OCI-LY3 (cell line): Measurements from ENCODE around the gene TMED8.

ENCODE experiments used
- H2AFZ ChIP-seq: fragments of 200-600, 300-600 bp; shearing (Covaris generic); 2 replicates; pipeline ENCODE4 v1.6.0; 2014; ENCODE audit warnings: antibody characterized with exemption, low read depth, low read length
- H3K27ac ChIP-seq: fragments of 200-600, 300-600 bp; sonication (generic); 2 replicates; pipeline ENCODE4 v1.5.1; 2014; ENCODE audit warnings: mild to moderate bottlenecking, low read length, moderate library complexity, mixed read lengths
- H3K27me3 ChIP-seq: fragments of 200-600, 300-600 bp; sonication (generic); 2 replicates; pipeline ENCODE4 v1.6.1; 2014; ENCODE audit warnings: low read depth, low read length, mixed read lengths
- H3K36me3 ChIP-seq: fragments of 200-600, 300-600 bp; sonication (generic); replicated peaks from 2 replicates; pipeline ENCODE3; 2014; ENCODE audit warnings: low read depth, low read length, mixed read lengths
- H3K4me1 ChIP-seq: fragments of 300-600, 200-600 bp; sonication (generic); 2 replicates; pipeline ENCODE4 v1.6.1; 2014; ENCODE audit warnings: low read length, mixed read lengths
- H3K4me2 ChIP-seq: fragments of 200-600, 300-600 bp; sonication (generic); 2 replicates; pipeline ENCODE4 v1.6.1; 2014; ENCODE audit warnings: low read length, mixed read lengths
- H3K4me3 ChIP-seq: fragments of 300-600, 200-600 bp; sonication (generic); 2 replicates; pipeline ENCODE4 v1.5.1; 2014; ENCODE audit warnings: antibody characterized with exemption, mild to moderate bottlenecking, low read length, moderate library complexity
- H3K79me2 ChIP-seq: fragments of 300-600, 200-600 bp; shearing (Covaris generic); 2 replicates; pipeline ENCODE4 v1.6.1; 2014; ENCODE audit warnings: mild to moderate bottlenecking, low read length, mixed read lengths
- H3K9ac ChIP-seq: fragments of 300-600, 200-600 bp; shearing (Covaris generic); 2 replicates; pipeline ENCODE4 v1.6.0; 2014; ENCODE audit warnings: mild to moderate bottlenecking, low read length, moderate library complexity
- H3K9me3 ChIP-seq: fragments of 200-600, 300-600 bp; shearing (Covaris generic); 2 replicates; pipeline ENCODE4 v1.6.1; 2014; ENCODE audit warnings: low read length, mixed read lengths; ENCODE audit not compliant: insufficient read depth
- H4K20me1 ChIP-seq: fragments of 200-600, 300-600 bp; sonication (generic); 2 replicates; pipeline ENCODE4 v1.6.1; 2016; ENCODE audit warnings: low read length, mixed read lengths; ENCODE audit not compliant: insufficient read depth
- CTCF ChIP-seq: fragments of 200-600, 300-600 bp; sonication (generic); IDR thresholded peaks from 2 replicates; pipeline ENCODE4 v1.5.1; 2014; ENCODE audit warnings: antibody characterized with exemption, low read length, low read depth
- EZH2phosphoT487 ChIP-seq: fragments of 200-600 bp; shearing (Covaris generic); IDR thresholded peaks from 2 replicates; pipeline ENCODE4 v1.6.1; 2018; ENCODE audit warnings: antibody characterized with exemption, mixed run types, low read depth

The TMED8 gene

GRCh38 chr14:77364146-77364545 is 12.7 kb downstream of the TMED8 start:
- no peak overlapping the region for H3K9ac ChIP-seq
- no peaks in the 10 kb centered on the region for H3K9me3 ChIP-seq
- H4K20me1 ChIP-seq, result peaks cover 10% of the 10 kb centered on the region; the same call in 1 of the 2 replicates
- H3K27me3 ChIP-seq, result no peaks in the 10 kb centered on the region
- no peak overlapping the region for H3K27ac ChIP-seq
- H3K79me2 ChIP-seq, result peaks cover 40% of the 10 kb centered on the region
- no peak overlapping the region for H3K4me2 ChIP-seq
- no peak overlapping the region for H3K4me3 ChIP-seq
- no peaks in the 10 kb centered on the region for H3K36me3 ChIP-seq
- no peak overlapping the region for H2AFZ ChIP-seq
- no peak for TF ChIP-seq CTCF
- no peak for TF ChIP-seq EZH2phosphoT487
- 0 out of 2 replicates have a peak, but pooled peaks cover 3% of the 10 kb centered on the region for H3K4me1 ChIP-seq

- peaks cover 30% of the 10 kb centered on the region for H3K79me2 ChIP-seq
- 0 out of 2 replicates have a peak, but pooled peaks cover 3% of the 10 kb centered on the region for H3K4me1 ChIP-seq
- no peak overlapping the region for H2AFZ ChIP-seq
- no peak overlapping the region for H3K9ac ChIP-seq
- H3K4me3 ChIP-seq, result no peak overlapping the region
- peaks cover 3% of the 10 kb centered on the region for H3K36me3 ChIP-seq
- no peak overlapping the region for H3K27ac ChIP-seq
- no peak for TF ChIP-seq CTCF
- TF ChIP-seq EZH2phosphoT487, result no peak
- peaks cover 10% of the 10 kb centered on the region; the same call in 1 of the 2 replicates for H4K20me1 ChIP-seq
- no peaks in the 10 kb centered on the region for H3K9me3 ChIP-seq
- no peaks in the 10 kb centered on the region for H3K27me3 ChIP-seq
- no peak overlapping the region for H3K4me2 ChIP-seq
Observed at GRCh38 chr14:77359626-77360025, 17.3 kb downstream of the TMED8 start.

GRCh38 chr14:77356899-77357298 is 20.0 kb downstream of the TMED8 start:
- H4K20me1 ChIP-seq, result no peaks in the 10 kb centered on the region
- no peaks in the 10 kb centered on the region for H3K27me3 ChIP-seq
- H3K4me2 ChIP-seq, result no peak overlapping the region
- TF ChIP-seq CTCF (no peak), EZH2phosphoT487 (no peak)
- H3K4me3 ChIP-seq, result no peak overlapping the region
- H3K79me2 ChIP-seq, result peaks cover 8% of the 10 kb centered on the region; the same call in 1 of the 2 replicates
- H3K9ac ChIP-seq, result no peak overlapping the region
- H3K9me3 ChIP-seq, result no peaks in the 10 kb centered on the region
- H3K4me1 ChIP-seq, result 0 out of 2 replicates have a peak, but pooled peaks cover 3% of the 10 kb centered on the region
- H3K36me3 ChIP-seq, result peaks cover 3% of the 10 kb centered on the region
- no peak overlapping the region for H2AFZ ChIP-seq
- H3K27ac ChIP-seq, result no peak overlapping the region

GRCh38 chr14:77355811-77356210 is 21.1 kb downstream of the TMED8 start:
- Histone ChIP-seq H3K9ac (no peak overlapping the region), H3K27ac (no peak overlapping the region), H3K9me3 (no peaks in the 10 kb centered on the region), H4K20me1 (no peaks in the 10 kb centered on the region), H3K27me3 (no peaks in the 10 kb centered on the region), H3K4me1 (0 out of 2 replicates have a peak, but pooled peaks cover 3% of the 10 kb centered on the region), H3K4me3 (no peak overlapping the region), H3K4me2 (no peak overlapping the region), H3K36me3 (peaks cover 5% of the 10 kb centered on the region), H3K79me2 (0 out of 2 replicates have a peak, but pooled peaks cover 3% of the 10 kb centered on the region), H2AFZ (no peak overlapping the region)
- no peak for TF ChIP-seq CTCF
- TF ChIP-seq EZH2phosphoT487, result no peak
